ENCODE measurements around the gene ABCA7.

- TF ChIP-seq POLR2A (IDR thresholded peaks at IDR 0.05; ENCODE audit: low read depth, low read length) (no peak), POLR2AphosphoS5 (IDR thresholded peaks at IDR 0.05; ENCODE audit: low read depth, low read length) (no peak), TAF1 (IDR thresholded peaks at IDR 0.05; ENCODE audit: low read depth, low read length) (no peak), PAX5 (IDR thresholded peaks at IDR 0.05; ENCODE audit: insufficient read depth, low read length, severe bottlenecking) (no peak)
These were observed 46.0 kb upstream of the ABCA7 start for GRCh38 chr19:993831-994393.

Data from GM12891 (cell line).